ENCODE data around the gene UGT1A7. TPM values are rescaled to one million over a fixed set of nuclear protein-coding genes. Genes with fewer than 3 reads are reported as not detected.

UGT1A7 gene
- total RNA-seq, 2 donors from 2014 or later: not detected

GRCh38 chr2:233691443-233692433 is 10.0 kb downstream of the UGT1A7 start:
- no peak for ATAC-seq
- H3K27me3 ChIP-seq: no peaks in the 10 kb centered on the region

DNA sequence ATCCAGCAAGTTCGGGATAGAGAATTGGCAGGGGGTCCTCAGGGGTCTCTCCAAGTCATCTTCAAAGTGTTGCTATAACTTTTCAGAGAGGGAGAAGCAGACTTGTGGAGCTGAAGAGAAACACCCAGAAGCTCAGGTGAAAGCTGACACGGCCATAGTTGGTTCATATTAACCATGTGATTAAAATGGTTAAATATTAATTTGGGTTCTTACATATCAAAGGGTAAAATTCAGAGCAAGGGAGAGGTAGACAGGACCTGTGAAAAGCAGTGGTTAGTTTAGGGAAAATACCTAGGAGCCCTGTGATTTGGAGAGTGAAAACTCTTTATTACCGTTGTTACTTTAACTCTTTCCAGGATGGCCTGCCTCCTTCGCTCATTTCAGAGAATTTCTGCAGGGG is 10.9 kb downstream of the UGT1A7 start, which contains the start of gene UGT1A6:
Gene UGT1A6, plus strand, starts transcription at position 243 of the 400 bp plus-strand sequence. Its CDS starts 115 bp downstream, at position 358.
- ATAC-seq: peak; percentile 86
- no peaks in the 10 kb centered on the region for H3K36me3 ChIP-seq (replicated peaks in 1 of 2; ENCODE audit: insufficient read depth in 1 of 2, low read depth in 2 of 2)
- H3K4me3 ChIP-seq: no peak within 1 kb of the TSS
- H3K4me1 ChIP-seq: peaks cover 17% of the 10 kb centered on the region
- DNase-seq: peak in 1 of 4 donors; percentile 41
- WGBS, 2 donors: 48 to 50% methylated on average over 4 of the region's 4 CpGs
- TF ChIP-seq, protein P1, sequence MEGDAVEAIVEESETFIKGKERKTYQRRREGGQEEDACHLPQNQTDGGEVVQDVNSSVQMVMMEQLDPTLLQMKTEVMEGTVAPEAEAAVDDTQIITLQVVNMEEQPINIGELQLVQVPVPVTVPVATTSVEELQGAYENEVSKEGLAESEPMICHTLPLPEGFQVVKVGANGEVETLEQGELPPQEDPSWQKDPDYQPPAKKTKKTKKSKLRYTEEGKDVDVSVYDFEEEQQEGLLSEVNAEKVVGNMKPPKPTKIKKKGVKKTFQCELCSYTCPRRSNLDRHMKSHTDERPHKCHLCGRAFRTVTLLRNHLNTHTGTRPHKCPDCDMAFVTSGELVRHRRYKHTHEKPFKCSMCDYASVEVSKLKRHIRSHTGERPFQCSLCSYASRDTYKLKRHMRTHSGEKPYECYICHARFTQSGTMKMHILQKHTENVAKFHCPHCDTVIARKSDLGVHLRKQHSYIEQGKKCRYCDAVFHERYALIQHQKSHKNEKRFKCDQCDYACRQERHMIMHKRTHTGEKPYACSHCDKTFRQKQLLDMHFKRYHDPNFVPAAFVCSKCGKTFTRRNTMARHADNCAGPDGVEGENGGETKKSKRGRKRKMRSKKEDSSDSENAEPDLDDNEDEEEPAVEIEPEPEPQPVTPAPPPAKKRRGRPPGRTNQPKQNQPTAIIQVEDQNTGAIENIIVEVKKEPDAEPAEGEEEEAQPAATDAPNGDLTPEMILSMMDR (IDR thresholded peaks at IDR 0.05): no peak
- no peak for TF ChIP-seq POLR2A (IDR thresholded peaks at IDR 0.05)
- no peaks in the 10 kb centered on the region for H3K9me3 ChIP-seq
- intact Hi-C loops (cut with DNase I): no loop called here
- H3K27me3 ChIP-seq: no peaks in the 10 kb centered on the region
- H3K27ac ChIP-seq: no peak within 1 kb of the TSS

More at GRCh38 chr2:233691443-233692433, 10.0 kb downstream of the UGT1A7 start:
- Histone ChIP-seq H3K27ac (no peak overlapping the region), H3K9me3 (no peaks in the 10 kb centered on the region), H3K36me3 (replicated peaks in 1 of 2; ENCODE audit: insufficient read depth in 1 of 2, low read depth in 2 of 2) (no peaks in the 10 kb centered on the region), H3K4me3 (no peak overlapping the region), H3K4me1 (peaks cover 17% of the 10 kb centered on the region)
- DNase-seq: no peak
- WGBS, 2 donors: 83 to 94% methylated on average over 9 to 11 of the region's 11 CpGs
- intact Hi-C loops (cut with DNase I): no loop called here
- TF ChIP-seq, protein P1 (IDR thresholded peaks at IDR 0.05): no peak
- no peak for TF ChIP-seq POLR2A (IDR thresholded peaks at IDR 0.05)

DNA sequence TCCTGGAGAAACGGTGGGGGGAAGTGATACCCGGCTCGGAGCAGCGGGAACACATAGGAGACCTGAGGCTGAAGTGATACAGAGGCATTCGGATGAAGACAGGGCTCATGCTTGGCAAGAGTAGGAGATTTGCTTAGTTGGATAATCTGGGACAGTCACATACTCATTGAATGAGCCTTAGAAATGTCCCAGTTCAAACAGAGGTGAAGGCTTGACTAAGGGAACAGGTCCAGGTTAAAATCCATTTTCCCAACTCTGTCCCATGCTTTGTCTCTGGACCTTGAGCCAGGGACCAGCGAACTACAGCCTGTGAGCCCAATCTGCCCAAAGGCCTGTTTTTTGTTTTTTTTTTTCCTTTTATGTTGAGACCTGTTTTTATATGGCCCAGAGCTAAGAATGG is 12.3 kb downstream of the UGT1A7 start:
- no peak for ATAC-seq
- DNase-seq: no peak
- intact Hi-C loops (cut with DNase I): no loop called here
- H3K4me1 ChIP-seq: peaks cover 17% of the 10 kb centered on the region
- no peak overlapping the region for H3K4me3 ChIP-seq
- no peaks in the 10 kb centered on the region for H3K27me3 ChIP-seq
- H3K36me3 ChIP-seq (replicated peaks in 1 of 2; ENCODE audit: insufficient read depth in 1 of 2, low read depth in 2 of 2): no peaks in the 10 kb centered on the region
- no peak for TF ChIP-seq POLR2A (IDR thresholded peaks at IDR 0.05)
- TF ChIP-seq, protein P1 (IDR thresholded peaks at IDR 0.05): no peak
- WGBS, 2 donors: 74 to 80% methylated on average over 6 of the region's 6 CpGs
- no peaks in the 10 kb centered on the region for H3K9me3 ChIP-seq
- H3K27ac ChIP-seq: no peak overlapping the region

GRCh38 chr2:233698740-233699139 is 17.0 kb downstream of the UGT1A7 start:
- WGBS, 2 donors: 88 to 96% methylated on average over 4 of the region's 4 CpGs
- Histone ChIP-seq H3K9me3 (no peaks in the 10 kb centered on the region), H3K4me1 (peaks cover 11% of the 10 kb centered on the region), H3K4me3 (no peak overlapping the region), H3K27ac (no peak overlapping the region), H3K27me3 (no peaks in the 10 kb centered on the region), H3K36me3 (replicated peaks in 1 of 2; ENCODE audit: insufficient read depth in 1 of 2, low read depth in 2 of 2) (no peaks in the 10 kb centered on the region)
- no peak for TF ChIP-seq POLR2A (IDR thresholded peaks at IDR 0.05)
- ATAC-seq (no peak), DNase-seq (no peak)
- intact Hi-C loops (cut with DNase I): no loop called here

DNA sequence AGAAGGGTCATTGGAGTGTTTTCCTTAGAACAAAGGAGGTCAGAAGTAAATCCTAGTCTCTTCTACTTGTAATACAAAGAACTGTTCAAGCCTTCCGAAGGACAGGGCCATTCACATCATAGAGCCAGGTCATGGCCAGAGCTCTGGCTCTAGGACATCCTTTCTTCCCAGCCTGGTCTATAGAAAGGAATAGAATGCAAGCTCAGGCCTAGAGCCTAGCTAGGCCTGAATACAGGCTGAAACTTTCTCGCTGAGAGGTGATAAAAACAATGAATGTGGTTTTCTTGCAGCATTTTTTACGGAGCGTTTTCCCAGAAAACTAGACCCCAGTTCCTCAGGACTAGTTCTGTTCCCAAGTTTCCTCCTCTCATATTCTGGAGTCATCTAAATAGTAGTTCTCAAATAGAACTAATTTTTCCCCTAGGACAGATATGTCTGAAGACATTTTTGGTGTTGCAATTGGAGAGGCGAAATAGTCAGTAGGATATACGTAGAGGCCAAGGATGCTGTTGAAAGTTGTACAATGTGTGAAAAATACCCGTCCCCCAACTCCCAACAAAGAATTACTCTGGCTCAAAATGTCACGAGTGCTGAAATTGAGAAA is 17.8 kb downstream of the UGT1A7 start:
- H3K36me3 ChIP-seq (replicated peaks in 1 of 2; ENCODE audit: insufficient read depth in 1 of 2, low read depth in 2 of 2): no peaks in the 10 kb centered on the region
- no peak for ATAC-seq
- no peaks in the 10 kb centered on the region for H3K27me3 ChIP-seq
- 88% methylated on average over 8 of the region's 8 CpGs for WGBS, 2 donors
- no peak overlapping the region for H3K4me3 ChIP-seq
- peaks cover 11% of the 10 kb centered on the region for H3K4me1 ChIP-seq
- intact Hi-C loops (cut with DNase I): no loop called here
- no peak for TF ChIP-seq POLR2A (IDR thresholded peaks at IDR 0.05)
- TF ChIP-seq, protein P1 (IDR thresholded peaks at IDR 0.05): no peak
- no peaks in the 10 kb centered on the region for H3K9me3 ChIP-seq
- no peak for DNase-seq
- peak overlapping the region in 3 of 4 donors; percentile 56 to 68 (median 57) for H3K27ac ChIP-seq

Measured in body of pancreas (tissue), 4 donors.